ENCODE data around the gene MYRIP. TPM values are rescaled to one million over a fixed set of nuclear protein-coding genes. Genes with fewer than 3 reads are reported as not detected.

MYRIP gene
- total RNA-seq, 1 donor from 2014 or later: 2.3 TPM

- no peak for DNase-seq (ENCODE audit: extremely low read depth, low read depth, low spot score)
Observed at GRCh38 chr3:40169983-40170382, 360.6 kb downstream of the MYRIP start.

GRCh38 chr3:40170395-40170794, 361.0 kb downstream of the MYRIP start:
- no peak for DNase-seq (ENCODE audit: extremely low read depth, low read depth, low spot score)

- no peak for DNase-seq (ENCODE audit: extremely low read depth, low read depth, low spot score)
Observed at GRCh38 chr3:40172560-40172959, 363.2 kb downstream of the MYRIP start.

GRCh38 chr3:40173227-40173721, 363.9 kb downstream of the MYRIP start:
- DNase-seq (ENCODE audit: extremely low read depth, low read depth, low spot score): peak; percentile 7

GRCh38 chr3:40178012-40178594, 368.7 kb downstream of the MYRIP start:
- DNase-seq (ENCODE audit: extremely low read depth, low read depth, low spot score): no peak

GRCh38 chr3:40179016-40179415, 369.6 kb downstream of the MYRIP start:
- peak; percentile 55 for DNase-seq (ENCODE audit: extremely low read depth, low read depth, low spot score)

- DNase-seq (ENCODE audit: extremely low read depth, low read depth, low spot score): no peak
Observed at GRCh38 chr3:40181182-40181581, 371.8 kb downstream of the MYRIP start.

- no peak for DNase-seq (ENCODE audit: extremely low read depth, low read depth, low spot score)
Observed at GRCh38 chr3:40185029-40185695, 375.8 kb downstream of the MYRIP start.

- no peak for DNase-seq (ENCODE audit: extremely low read depth, low read depth, low spot score)
Observed at GRCh38 chr3:40186508-40186907, 377.1 kb downstream of the MYRIP start.

- no peak for DNase-seq (ENCODE audit: extremely low read depth, low read depth, low spot score)
Observed at GRCh38 chr3:40187945-40188344, 378.5 kb downstream of the MYRIP start.

GRCh38 chr3:40189118-40189517, 379.7 kb downstream of the MYRIP start:
- no peak for DNase-seq (ENCODE audit: extremely low read depth, low read depth, low spot score)

GRCh38 chr3:40190056-40190455, 380.6 kb downstream of the MYRIP start:
- DNase-seq (ENCODE audit: extremely low read depth, low read depth, low spot score): no peak

GRCh38 chr3:40191251-40191650, 381.8 kb downstream of the MYRIP start:
- DNase-seq (ENCODE audit: extremely low read depth, low read depth, low spot score): no peak

GRCh38 chr3:40191850-40192448, 382.5 kb downstream of the MYRIP start:
- peak; percentile 33 for DNase-seq (ENCODE audit: extremely low read depth, low read depth, low spot score)

- DNase-seq (ENCODE audit: extremely low read depth, low read depth, low spot score): no peak
Observed at GRCh38 chr3:40192628-40193027, 383.2 kb downstream of the MYRIP start.

- no peak for DNase-seq (ENCODE audit: extremely low read depth, low read depth, low spot score)
Observed at GRCh38 chr3:40196966-40197365, 387.6 kb downstream of the MYRIP start.

GRCh38 chr3:40200692-40201316, 391.4 kb downstream of the MYRIP start:
- DNase-seq (ENCODE audit: extremely low read depth, low read depth, low spot score): no peak

GRCh38 chr3:40201770-40202169, 392.4 kb downstream of the MYRIP start:
- DNase-seq (ENCODE audit: extremely low read depth, low read depth, low spot score): no peak

- no peak for DNase-seq (ENCODE audit: extremely low read depth, low read depth, low spot score)
Observed at GRCh38 chr3:40206522-40206921, 397.1 kb downstream of the MYRIP start.

- no peak for DNase-seq (ENCODE audit: extremely low read depth, low read depth, low spot score)
Observed at GRCh38 chr3:40207796-40208195, 398.4 kb downstream of the MYRIP start.

- no peak for DNase-seq (ENCODE audit: extremely low read depth, low read depth, low spot score)
Observed at GRCh38 chr3:40208251-40208650, 398.8 kb downstream of the MYRIP start.

- DNase-seq (ENCODE audit: extremely low read depth, low read depth, low spot score): no peak
Observed at GRCh38 chr3:40211579-40211978, 402.2 kb downstream of the MYRIP start.

Measured in glomerular endothelial cell (primary cell).